ENCODE results near the gene UBA6. TPM values are rescaled to one million over a fixed set of nuclear protein-coding genes. Genes with fewer than 3 reads are reported as not detected.
"Not testable (repeated sequence)": the region's sequence is repeated elsewhere in the genome, so short reads cannot be mapped to it uniquely, and the experiment has no call there.

The UBA6 gene
- total RNA-seq, 1 donor from 2014 or later = 145 TPM

DNA sequence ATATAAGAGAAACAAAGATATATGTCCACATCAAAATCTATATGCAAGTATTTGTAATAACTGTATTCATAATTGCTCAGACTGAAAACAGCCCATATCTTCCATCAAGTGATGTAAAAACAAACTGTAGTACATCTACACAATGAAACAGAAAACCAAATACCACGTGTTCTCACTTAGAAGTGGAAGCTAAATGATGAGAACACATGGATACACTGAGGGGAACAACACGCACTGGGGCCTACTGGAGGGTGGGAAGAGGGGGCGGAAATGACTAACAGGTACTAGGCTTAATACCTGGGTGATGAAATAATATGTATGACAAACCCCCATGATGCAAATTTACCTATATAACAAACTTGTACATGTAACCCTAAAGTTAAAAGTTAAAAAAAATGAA is 42.7 kb downstream of the UBA6 start:
- Histone ChIP-seq H3K27me3 (ENCODE audit: control insufficient read depth, insufficient read depth, low read length) (no peaks in the 10 kb centered on the region), H3K36me3 (ENCODE audit: control insufficient read depth, insufficient read depth, low read length) (peaks cover 10% of the 10 kb centered on the region), H3K4me3 (ENCODE audit: low read depth, low read length) (no peak overlapping the region)
- no peak for TF ChIP-seq CTCF (IDR thresholded peaks at IDR 0.05; ENCODE audit: insufficient read depth, low read length, severe bottlenecking)
- DNase-seq (ENCODE audit: low read depth) = peak; percentile 57
- no peak for FAIRE-seq

GRCh38 chr4:67651536-67651935 is 49.4 kb downstream of the UBA6 start:
- no peak for FAIRE-seq
- peaks cover 1% of the 10 kb centered on the region for H3K36me3 ChIP-seq (ENCODE audit: control insufficient read depth, insufficient read depth, low read length)

GRCh38 chr4:67638136-67638535 is 62.8 kb downstream of the UBA6 start:
- no peak overlapping the region for H3K4me3 ChIP-seq (ENCODE audit: low read depth, low read length)
- TF ChIP-seq CTCF (IDR thresholded peaks at IDR 0.05; ENCODE audit: insufficient read depth, low read length, severe bottlenecking) = no peak
- DNase-seq (ENCODE audit: low read depth) (no peak), FAIRE-seq (no peak)
- H3K36me3 ChIP-seq (ENCODE audit: control insufficient read depth, insufficient read depth, low read length) = peaks cover 4% of the 10 kb centered on the region
- no peaks in the 10 kb centered on the region for H3K27me3 ChIP-seq (ENCODE audit: control insufficient read depth, insufficient read depth, low read length)

More at GRCh38 chr4:67651536-67651935, 49.4 kb downstream of the UBA6 start:
- Histone ChIP-seq H3K27me3 (ENCODE audit: control insufficient read depth, insufficient read depth, low read length) (no peaks in the 10 kb centered on the region), H3K4me3 (ENCODE audit: low read depth, low read length) (no peak overlapping the region)
- no peak for DNase-seq (ENCODE audit: low read depth)
- no peak for TF ChIP-seq CTCF (IDR thresholded peaks at IDR 0.05; ENCODE audit: insufficient read depth, low read length, severe bottlenecking)

DNA sequence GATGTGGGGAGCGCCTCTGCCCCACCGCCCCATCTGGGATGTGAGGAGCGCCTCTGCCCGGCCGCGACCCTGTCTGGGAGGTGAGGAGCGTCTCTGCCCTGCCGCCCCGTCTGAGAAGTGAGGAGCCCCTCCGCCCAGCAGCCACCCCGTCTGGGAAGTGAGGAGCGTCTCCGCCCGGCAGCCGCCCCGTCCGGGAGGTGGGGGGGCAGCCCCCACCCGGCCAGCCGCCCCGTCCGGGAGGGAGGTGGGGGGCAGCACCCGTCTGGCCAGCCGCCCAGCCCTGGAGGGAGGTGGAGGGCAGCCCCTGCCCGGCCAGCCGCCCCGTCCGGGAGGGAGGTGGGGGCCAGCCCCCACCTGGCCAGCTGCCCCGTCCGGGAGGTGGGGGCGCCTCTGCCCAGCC is 64.0 kb downstream of the UBA6 start:
- not testable (repeated sequence) for DNase-seq (ENCODE audit: low read depth); H3K4me3 ChIP-seq (ENCODE audit: low read depth, low read length); H3K36me3 ChIP-seq (ENCODE audit: control insufficient read depth, insufficient read depth, low read length); H3K27me3 ChIP-seq (ENCODE audit: control insufficient read depth, insufficient read depth, low read length); FAIRE-seq

GRCh38 chr4:67635331-67635730 is 65.6 kb downstream of the UBA6 start:
- FAIRE-seq (no peak), DNase-seq (ENCODE audit: low read depth) (no peak)
- H3K27me3 ChIP-seq (ENCODE audit: control insufficient read depth, insufficient read depth, low read length) = no peaks in the 10 kb centered on the region
- no peak for TF ChIP-seq CTCF (IDR thresholded peaks at IDR 0.05; ENCODE audit: insufficient read depth, low read length, severe bottlenecking)
- H3K4me3 ChIP-seq (ENCODE audit: low read depth, low read length) = no peak overlapping the region
- H3K36me3 ChIP-seq (ENCODE audit: control insufficient read depth, insufficient read depth, low read length) = peaks cover 6% of the 10 kb centered on the region

DNA sequence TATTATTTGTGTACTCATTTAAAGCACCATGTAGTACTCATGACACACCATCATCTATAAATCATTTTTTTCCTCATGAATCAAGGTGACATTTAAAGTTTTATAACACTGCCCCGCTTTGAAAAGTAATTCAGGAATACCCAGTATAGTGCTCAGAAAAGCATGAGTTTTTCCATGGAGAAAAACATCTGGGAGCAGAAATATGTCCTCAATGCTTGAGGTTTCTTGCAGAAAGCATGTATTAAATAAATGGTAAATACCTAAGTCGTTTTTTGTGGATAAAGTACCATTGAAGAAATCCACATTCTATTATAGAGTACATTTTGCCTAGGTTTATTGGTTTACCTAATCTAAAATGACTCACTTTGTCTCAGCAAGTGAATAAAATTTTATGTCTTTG is 66.2 kb downstream of the UBA6 start:
- Histone ChIP-seq H3K27me3 (ENCODE audit: control insufficient read depth, insufficient read depth, low read length) (no peaks in the 10 kb centered on the region), H3K36me3 (ENCODE audit: control insufficient read depth, insufficient read depth, low read length) (peaks cover 6% of the 10 kb centered on the region), H3K4me3 (ENCODE audit: low read depth, low read length) (no peak overlapping the region)
- no peak for DNase-seq (ENCODE audit: low read depth)
- no peak for TF ChIP-seq CTCF (IDR thresholded peaks at IDR 0.05; ENCODE audit: insufficient read depth, low read length, severe bottlenecking)
- no peak for FAIRE-seq

Data from bronchial epithelial cell (primary cell).